H1 (cell line): ENCODE results near the gene GUCY1A2. TPM values are rescaled to one million over a fixed set of nuclear protein-coding genes. Genes with fewer than 3 reads are reported as not detected.

Source experiments
- CBX8 ChIP-seq: fragments of 300-800, 300-1000 bp; sonication (generic); IDR thresholded peaks from 2 replicates; pipeline ENCODE4 v1.7.1; 2016; ENCODE audit warnings: low read depth, low read length, borderline replicate concordance
- GTF2F1 ChIP-seq: IDR thresholded peaks from 2 replicates; pipeline ENCODE4 v1.6.1; 2012; ENCODE audit warnings: low read depth, low read length, improper control_type of control experiment, borderline replicate concordance
- NRF1 ChIP-seq: IDR thresholded peaks from 2 replicates; pipeline ENCODE4 v1.6.1; 2011; ENCODE audit warnings: mild to moderate bottlenecking, low read depth, low read length, improper control_type of control experiment
- RAD21 ChIP-seq, 2 experiments: IDR thresholded peaks in 1 of 2; conservative IDR thresholded peaks in 1 of 2; 2 replicates each; pipeline ENCODE4 v1.6.1; 2011; ENCODE audit warnings: low read depth in 2 of 2, low read length in 2 of 2, improper control_type of control experiment in 1 of 2, inconsistent platforms in 1 of 2, mild to moderate bottlenecking in 1 of 2, moderate library complexity in 1 of 2
- SIRT6 ChIP-seq: IDR thresholded peaks from one replicate; pipeline ENCODE4 v1.7.1; 2012; ENCODE audit warnings: low read length, inconsistent platforms
- polyA plus RNA-seq, 7 experiments: library from polyadenylated mRNA; depleted of rRNA in 3 of 7; stranded (reverse) in 5 of 7; unstranded in 2 of 7; fragments of >200 nt in 5 of 7; fragments of 200-250 nt in 2 of 7; gene quantifications; 1 replicate in 5 of 7; 2 replicates in 1 of 7; 4 replicates in 1 of 7; pipeline versions ENCODE4 v1.2.1 to v1.2.3, GENCODE V29; 2011 to 2013; ENCODE audit warnings: missing spikeins in 2 of 7, mixed read lengths in 2 of 7
- total RNA-seq: library from RNA; stranded (reverse); fragmentation: NEBNext Ultra II Directional; extraction: Animal tissue kit (Norgen Biotek cat#: 25700); gene quantifications from 2 replicates; pipeline ENCODE4 v1.2.1, GENCODE V29; 2021

Gene GUCY1A2
- total and polyA plus RNA-seq, 2 of the 8 experiments (the other 6 are each of a cell fraction or from before 2014, with no cell fraction given): 0.11 to 1.9 TPM

- no peak for TF ChIP-seq NRF1
- no peak for TF ChIP-seq CBX8
- no peak for TF ChIP-seq GTF2F1
- TF ChIP-seq SIRT6: no peak
- no peak for TF ChIP-seq RAD21 (IDR thresholded peaks at IDR 0.05 in 1 of 2, conservative IDR thresholded peaks at IDR 0.05 in 1 of 2; ENCODE audit: low read depth in 2 of 2, low read length in 2 of 2)
These were observed 189.3 kb downstream of the GUCY1A2 start (continued) for GRCh38 chr11:106828976-106829375.
